GM12878 (cell line): ENCODE data around the gene HAPLN2. TPM values are rescaled to one million over a fixed set of nuclear protein-coding genes. Genes with fewer than 3 reads are reported as not detected.

Source experiments
- BMI1 ChIP-seq: fragments of 450-650 bp; IDR thresholded peaks from 2 replicates; pipeline ENCODE4 v1.6.1; 2016; ENCODE audit warnings: mild to moderate bottlenecking, moderate library complexity, borderline replicate concordance
- CHD2 ChIP-seq: IDR thresholded peaks from 2 replicates; pipeline ENCODE4 v1.6.1; 2011; ENCODE audit warnings: low read depth, low read length, improper control_type of control experiment, borderline replicate concordance
- EGR1 ChIP-seq, 2 experiments: IDR thresholded peaks; 1 replicate in 1 of 2; 2 replicates in 1 of 2; pipeline ENCODE4 v1.6.1; 2011 to 2012; ENCODE audit warnings: low read depth in 2 of 2, low read length in 2 of 2, borderline replicate concordance in 1 of 2, mild to moderate bottlenecking in 1 of 2, moderate library complexity in 1 of 2
- HDAC2 ChIP-seq: fragments of 200-600 bp; sonication (generic); IDR thresholded peaks from 2 replicates; pipeline ENCODE4 v1.6.1; 2017
- JUNB ChIP-seq: IDR thresholded peaks from 2 replicates; pipeline ENCODE4 v1.6.1; 2016; ENCODE audit warnings: antibody characterized with exemption, mild to moderate bottlenecking
- KAT2A ChIP-seq: conservative IDR thresholded peaks from 2 replicates; pipeline ENCODE4 v1.6.1; 2011; ENCODE audit warnings: low read depth, low read length; ENCODE audit not compliant: control insufficient read depth
- MYC ChIP-seq: IDR thresholded peaks from 2 replicates; pipeline ENCODE4 v1.6.1; 2011; ENCODE audit warnings: mild to moderate bottlenecking, low read length, moderate library complexity, inconsistent platforms; ENCODE audit not compliant: insufficient read depth, insufficient replicate concordance, insufficient read length, severe bottlenecking
- RUNX3 ChIP-seq: IDR thresholded peaks from 2 replicates; pipeline ENCODE4 v1.6.1; 2012; ENCODE audit warnings: low read length, inconsistent platforms
- TARDBP ChIP-seq: IDR thresholded peaks from 2 replicates; pipeline ENCODE4 v1.6.1; 2016; ENCODE audit warnings: borderline replicate concordance
- TCF12 ChIP-seq: IDR thresholded peaks from 2 replicates; pipeline ENCODE4 v1.6.1; 2011; ENCODE audit warnings: low read depth, mild to moderate bottlenecking, low read length
- polyA plus RNA-seq, 11 experiments: library from polyadenylated mRNA; depleted of rRNA in 4 of 11; unstranded in 6 of 11; stranded (reverse) in 5 of 11; fragments of >200 nt; fragmentation: Nextera tagmentation in 4 of 11; fragmentation: Illumina TruSeq in 1 of 11; extraction: Ambion mirVana in 4 of 11; extraction: Trizol in 1 of 11; gene quantifications; 1 replicate in 1 of 11; 2 replicates in 10 of 11; pipeline versions ENCODE4 v1.2.1 to v1.2.3, GENCODE V29; 2011 to 2016; ENCODE audit warnings: inconsistent platforms in 2 of 11, missing spikeins in 2 of 11, low read depth in 1 of 11
- total RNA-seq, 4 experiments: library from RNA; depleted of rRNA in 3 of 4; stranded (reverse); fragments of >200 nt in 3 of 4; fragmentation: Illumina TruSeq in 1 of 4; extraction: Trizol in 1 of 4; gene quantifications; 2 replicates each; pipeline versions ENCODE4 v1.2.1 to v1.2.3, GENCODE V29; 2013 to 2021
- TF ChIP-seq, protein P1 (sequence below): fragments of 450-650 bp; IDR thresholded peaks from 2 replicates; pipeline ENCODE4 v1.6.1; 2017; ENCODE audit warnings: mild to moderate bottlenecking, moderate library complexity
- TF ChIP-seq, protein P2 (sequence below): fragments of 450-650 bp; formaldehyde crosslinking; IDR thresholded peaks from 2 replicates; pipeline ENCODE4 v1.4.0; 2020; ENCODE audit warnings: mild to moderate bottlenecking, moderate library complexity
- TF ChIP-seq, protein P3 (sequence below): fragments of 450-650 bp; IDR thresholded peaks from 2 replicates; pipeline ENCODE4 v1.6.1; 2017; ENCODE audit warnings: antibody characterized with exemption, mild to moderate bottlenecking, moderate library complexity

The HAPLN2 gene
- total and polyA plus RNA-seq, 10 of the 15 experiments (the other 5 are each of a cell fraction or from before 2014, with no cell fraction given): 0.15 to 0.24 TPM; not detected in 8

DNA sequence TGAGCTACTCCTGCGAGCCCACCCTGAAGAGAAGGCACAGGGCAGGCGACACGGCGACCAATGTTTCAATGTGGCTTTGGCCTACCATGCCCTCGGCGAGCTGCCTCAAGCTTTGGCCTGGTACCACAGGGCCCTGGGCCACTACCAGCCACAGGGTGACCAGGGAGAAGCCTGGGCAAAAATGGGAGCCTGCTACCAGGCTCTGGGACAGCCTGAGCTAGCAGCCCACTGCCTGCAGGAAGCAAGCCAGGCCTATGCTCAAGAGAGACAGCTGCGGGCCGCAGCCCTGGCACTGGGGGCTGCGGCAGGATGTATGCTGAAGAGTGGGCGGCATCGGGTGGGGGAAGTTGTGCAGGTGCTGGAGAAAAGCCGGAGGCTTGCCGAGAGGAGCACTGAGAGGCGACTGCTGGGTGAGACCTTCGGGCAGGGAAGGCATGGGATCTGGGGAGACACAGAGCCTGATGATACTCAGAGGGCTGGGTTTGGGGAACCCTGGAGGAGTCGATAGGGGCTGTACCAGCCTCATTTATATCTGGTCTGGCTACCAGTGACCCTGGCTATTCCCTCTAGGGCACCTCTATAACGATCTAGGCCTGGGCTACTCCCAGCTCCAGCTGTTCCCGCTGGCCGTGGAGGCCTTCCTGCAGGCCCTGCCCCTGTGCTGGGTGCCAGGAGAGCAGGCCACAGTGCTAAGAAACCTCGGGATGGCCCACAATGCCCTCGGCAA, 37.4 kb upstream of the HAPLN2 start (continued):
- TF ChIP-seq, protein P1, sequence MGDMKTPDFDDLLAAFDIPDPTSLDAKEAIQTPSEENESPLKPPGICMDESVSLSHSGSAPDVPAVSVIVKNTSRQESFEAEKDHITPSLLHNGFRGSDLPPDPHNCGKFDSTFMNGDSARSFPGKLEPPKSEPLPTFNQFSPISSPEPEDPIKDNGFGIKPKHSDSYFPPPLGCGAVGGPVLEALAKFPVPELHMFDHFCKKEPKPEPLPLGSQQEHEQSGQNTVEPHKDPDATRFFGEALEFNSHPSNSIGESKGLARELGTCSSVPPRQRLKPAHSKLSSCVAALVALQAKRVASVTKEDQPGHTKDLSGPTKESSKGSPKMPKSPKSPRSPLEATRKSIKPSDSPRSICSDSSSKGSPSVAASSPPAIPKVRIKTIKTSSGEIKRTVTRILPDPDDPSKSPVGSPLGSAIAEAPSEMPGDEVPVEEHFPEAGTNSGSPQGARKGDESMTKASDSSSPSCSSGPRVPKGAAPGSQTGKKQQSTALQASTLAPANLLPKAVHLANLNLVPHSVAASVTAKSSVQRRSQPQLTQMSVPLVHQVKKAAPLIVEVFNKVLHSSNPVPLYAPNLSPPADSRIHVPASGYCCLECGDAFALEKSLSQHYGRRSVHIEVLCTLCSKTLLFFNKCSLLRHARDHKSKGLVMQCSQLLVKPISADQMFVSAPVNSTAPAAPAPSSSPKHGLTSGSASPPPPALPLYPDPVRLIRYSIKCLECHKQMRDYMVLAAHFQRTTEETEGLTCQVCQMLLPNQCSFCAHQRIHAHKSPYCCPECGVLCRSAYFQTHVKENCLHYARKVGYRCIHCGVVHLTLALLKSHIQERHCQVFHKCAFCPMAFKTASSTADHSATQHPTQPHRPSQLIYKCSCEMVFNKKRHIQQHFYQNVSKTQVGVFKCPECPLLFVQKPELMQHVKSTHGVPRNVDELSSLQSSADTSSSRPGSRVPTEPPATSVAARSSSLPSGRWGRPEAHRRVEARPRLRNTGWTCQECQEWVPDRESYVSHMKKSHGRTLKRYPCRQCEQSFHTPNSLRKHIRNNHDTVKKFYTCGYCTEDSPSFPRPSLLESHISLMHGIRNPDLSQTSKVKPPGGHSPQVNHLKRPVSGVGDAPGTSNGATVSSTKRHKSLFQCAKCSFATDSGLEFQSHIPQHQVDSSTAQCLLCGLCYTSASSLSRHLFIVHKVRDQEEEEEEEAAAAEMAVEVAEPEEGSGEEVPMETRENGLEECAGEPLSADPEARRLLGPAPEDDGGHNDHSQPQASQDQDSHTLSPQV: no peak
- TF ChIP-seq, protein P2, sequence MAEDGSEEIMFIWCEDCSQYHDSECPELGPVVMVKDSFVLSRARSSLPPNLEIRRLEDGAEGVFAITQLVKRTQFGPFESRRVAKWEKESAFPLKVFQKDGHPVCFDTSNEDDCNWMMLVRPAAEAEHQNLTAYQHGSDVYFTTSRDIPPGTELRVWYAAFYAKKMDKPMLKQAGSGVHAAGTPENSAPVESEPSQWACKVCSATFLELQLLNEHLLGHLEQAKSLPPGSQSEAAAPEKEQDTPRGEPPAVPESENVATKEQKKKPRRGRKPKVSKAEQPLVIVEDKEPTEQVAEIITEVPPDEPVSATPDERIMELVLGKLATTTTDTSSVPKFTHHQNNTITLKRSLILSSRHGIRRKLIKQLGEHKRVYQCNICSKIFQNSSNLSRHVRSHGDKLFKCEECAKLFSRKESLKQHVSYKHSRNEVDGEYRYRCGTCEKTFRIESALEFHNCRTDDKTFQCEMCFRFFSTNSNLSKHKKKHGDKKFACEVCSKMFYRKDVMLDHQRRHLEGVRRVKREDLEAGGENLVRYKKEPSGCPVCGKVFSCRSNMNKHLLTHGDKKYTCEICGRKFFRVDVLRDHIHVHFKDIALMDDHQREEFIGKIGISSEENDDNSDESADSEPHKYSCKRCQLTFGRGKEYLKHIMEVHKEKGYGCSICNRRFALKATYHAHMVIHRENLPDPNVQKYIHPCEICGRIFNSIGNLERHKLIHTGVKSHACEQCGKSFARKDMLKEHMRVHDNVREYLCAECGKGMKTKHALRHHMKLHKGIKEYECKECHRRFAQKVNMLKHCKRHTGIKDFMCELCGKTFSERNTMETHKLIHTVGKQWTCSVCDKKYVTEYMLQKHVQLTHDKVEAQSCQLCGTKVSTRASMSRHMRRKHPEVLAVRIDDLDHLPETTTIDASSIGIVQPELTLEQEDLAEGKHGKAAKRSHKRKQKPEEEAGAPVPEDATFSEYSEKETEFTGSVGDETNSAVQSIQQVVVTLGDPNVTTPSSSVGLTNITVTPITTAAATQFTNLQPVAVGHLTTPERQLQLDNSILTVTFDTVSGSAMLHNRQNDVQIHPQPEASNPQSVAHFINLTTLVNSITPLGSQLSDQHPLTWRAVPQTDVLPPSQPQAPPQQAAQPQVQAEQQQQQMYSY: no peak
- TF ChIP-seq TCF12: peak; percentile 63; the same call in 1 of the 2 replicates
- TF ChIP-seq CHD2: no peak
- no peak for TF ChIP-seq HDAC2
- TF ChIP-seq EGR1 (IDR thresholded peaks at IDR 0.05; ENCODE audit: borderline replicate concordance in 1 of 2, low read depth in 2 of 2, low read length in 2 of 2): peak in 1 of 2 experiments; percentile 65; a peak in 1 of 3 replicates
- TF ChIP-seq JUNB: no peak
- TF ChIP-seq RUNX3: peak; percentile 37
- TF ChIP-seq, protein P3, sequence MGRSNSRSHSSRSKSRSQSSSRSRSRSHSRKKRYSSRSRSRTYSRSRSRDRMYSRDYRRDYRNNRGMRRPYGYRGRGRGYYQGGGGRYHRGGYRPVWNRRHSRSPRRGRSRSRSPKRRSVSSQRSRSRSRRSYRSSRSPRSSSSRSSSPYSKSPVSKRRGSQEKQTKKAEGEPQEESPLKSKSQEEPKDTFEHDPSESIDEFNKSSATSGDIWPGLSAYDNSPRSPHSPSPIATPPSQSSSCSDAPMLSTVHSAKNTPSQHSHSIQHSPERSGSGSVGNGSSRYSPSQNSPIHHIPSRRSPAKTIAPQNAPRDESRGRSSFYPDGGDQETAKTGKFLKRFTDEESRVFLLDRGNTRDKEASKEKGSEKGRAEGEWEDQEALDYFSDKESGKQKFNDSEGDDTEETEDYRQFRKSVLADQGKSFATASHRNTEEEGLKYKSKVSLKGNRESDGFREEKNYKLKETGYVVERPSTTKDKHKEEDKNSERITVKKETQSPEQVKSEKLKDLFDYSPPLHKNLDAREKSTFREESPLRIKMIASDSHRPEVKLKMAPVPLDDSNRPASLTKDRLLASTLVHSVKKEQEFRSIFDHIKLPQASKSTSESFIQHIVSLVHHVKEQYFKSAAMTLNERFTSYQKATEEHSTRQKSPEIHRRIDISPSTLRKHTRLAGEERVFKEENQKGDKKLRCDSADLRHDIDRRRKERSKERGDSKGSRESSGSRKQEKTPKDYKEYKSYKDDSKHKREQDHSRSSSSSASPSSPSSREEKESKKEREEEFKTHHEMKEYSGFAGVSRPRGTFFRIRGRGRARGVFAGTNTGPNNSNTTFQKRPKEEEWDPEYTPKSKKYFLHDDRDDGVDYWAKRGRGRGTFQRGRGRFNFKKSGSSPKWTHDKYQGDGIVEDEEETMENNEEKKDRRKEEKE: no peak
- TF ChIP-seq KAT2A: no peak
- no peak for TF ChIP-seq TARDBP
- TF ChIP-seq MYC: no peak
- TF ChIP-seq BMI1: no peak
